Smooth muscle cell (in vitro differentiated cells): Measurements from ENCODE around the gene POGLUT2. TPM values are rescaled to one million over a fixed set of nuclear protein-coding genes. Genes with fewer than 3 reads are reported as not detected.
A peak's percentile ranks its signal among the peaks of the same experiment; 100 is the strongest.

ENCODE experiments used
- DNase-seq: peaks from one replicate; lab custom pipeline; 2025; ENCODE audit not compliant: unreplicated experiment; lab: John Stamatoyannopoulos, UW
- H2AFZ ChIP-seq: fragments of 200-600 bp; sonication (generic); 2 replicates; pipeline ENCODE4 v1.6.0; 2016; ENCODE audit warnings: antibody characterized with exemption, low read depth, mild to moderate bottlenecking
- H3F3A ChIP-seq: fragments of 200-600 bp; sonication (generic); 2 replicates; pipeline ENCODE4 v1.6.0; 2017; ENCODE audit warnings: antibody characterized with exemption, low read depth
- H3K27ac ChIP-seq: fragments of 200-600 bp; sonication (generic); 2 replicates; pipeline ENCODE4 v1.5.1; 2016; ENCODE audit warnings: low read depth, mild to moderate bottlenecking
- H3K27me3 ChIP-seq: fragments of 200-600 bp; sonication (generic); 2 replicates; pipeline ENCODE4 v1.6.1; 2016; ENCODE audit warnings: low read depth, mild to moderate bottlenecking
- H3K36me3 ChIP-seq: fragments of 200-600 bp; sonication (generic); 2 replicates; pipeline ENCODE4 v1.5.1; 2016; ENCODE audit warnings: low read depth
- H3K4me1 ChIP-seq: fragments of 200-600 bp; sonication (generic); 2 replicates; pipeline ENCODE4 v1.5.1; 2016; ENCODE audit warnings: low read depth
- H3K4me2 ChIP-seq: fragments of 200-600 bp; sonication (generic); 2 replicates; pipeline ENCODE4 v1.6.0; 2016; ENCODE audit warnings: mild to moderate bottlenecking
- H3K4me3 ChIP-seq: fragments of 200-600 bp; sonication (generic); 2 replicates; pipeline ENCODE4 v1.5.1; 2016; ENCODE audit warnings: mild to moderate bottlenecking
- H3K79me2 ChIP-seq: fragments of 200-600 bp; sonication (generic); 2 replicates; pipeline ENCODE4 v1.6.0; 2016; ENCODE audit warnings: low read depth, mild to moderate bottlenecking
- H3K9ac ChIP-seq: fragments of 200-600 bp; sonication (generic); 2 replicates; pipeline ENCODE4 v1.6.0; 2016; ENCODE audit warnings: low read depth
- H3K9me3 ChIP-seq: fragments of 200-600 bp; sonication (generic); replicated peaks from 2 replicates; pipeline ENCODE4 v1.5.1; 2016; ENCODE audit warnings: low read depth
- H4K20me1 ChIP-seq: fragments of 200-600 bp; sonication (generic); 2 replicates; pipeline ENCODE4 v1.6.0; 2016; ENCODE audit warnings: low read depth
- CTCF ChIP-seq: fragments of 200-600 bp; sonication (generic); IDR thresholded peaks from 2 replicates; pipeline ENCODE4 v1.5.1; 2017; ENCODE audit warnings: borderline replicate concordance, mild to moderate bottlenecking, antibody characterized with exemption; ENCODE audit not compliant: insufficient read depth, poor library complexity, severe bottlenecking
- WGBS: methylation state at CpG from one replicate; pipeline ENCODE4 v1.1.7; 2016; ENCODE audit warnings: low lambda C conversion rate; 5-methylcytosine and 5-hydroxymethylcytosine counted together
- polyA plus RNA-seq: library from polyadenylated mRNA; unstranded; fragments of >200 nt; fragmentation: Nextera tagmentation; extraction: Ambion mirVana; gene quantifications from 2 replicates; pipeline ENCODE4 v1.2.1, GENCODE V29; 2016
- total RNA-seq: library from RNA; depleted of rRNA; stranded (reverse); fragments of >200 nt; gene quantifications from 2 replicates; pipeline ENCODE4 v1.2.3, GENCODE V29; 2014

POGLUT2 gene
- total and polyA plus RNA-seq, 2 experiments from 2014 or later, result 34.5 to 41.7 TPM

GRCh38 chr13:102812611-102813287 is 14.0 kb upstream of the POGLUT2 start:
- H3K9me3 ChIP-seq, result peaks cover 3% of the 10 kb centered on the region
- no peaks in the 10 kb centered on the region for H3K27me3 ChIP-seq
- no peak overlapping the region for H3K4me3 ChIP-seq
- no peaks in the 10 kb centered on the region for H3K4me1 ChIP-seq
- TF ChIP-seq CTCF, result no peak
- DNase-seq, result no peak
- H3K79me2 ChIP-seq, result peaks cover 39% of the 10 kb centered on the region
- no peak overlapping the region for H2AFZ ChIP-seq
- H4K20me1 ChIP-seq, result peaks cover 3% of the 10 kb centered on the region
- no peaks in the 10 kb centered on the region for H3F3A ChIP-seq
- H3K4me2 ChIP-seq, result no peak overlapping the region
- peak overlapping the region; percentile 10 for H3K27ac ChIP-seq
- no peak overlapping the region for H3K9ac ChIP-seq
- H3K36me3 ChIP-seq, result peaks cover 12% of the 10 kb centered on the region

GRCh38 chr13:102807699-102808098 is 8.9 kb upstream of the POGLUT2 start:
- peaks cover 3% of the 10 kb centered on the region for H3K9me3 ChIP-seq
- H3K27me3 ChIP-seq, result no peaks in the 10 kb centered on the region
- no peak for TF ChIP-seq CTCF
- H3F3A ChIP-seq, result no peaks in the 10 kb centered on the region
- no peak overlapping the region for H2AFZ ChIP-seq
- H3K9ac ChIP-seq, result no peak overlapping the region
- no peak for DNase-seq
- 92% methylated on average over 3 of the region's 3 CpGs for WGBS
- no peak overlapping the region for H3K4me2 ChIP-seq
- no peaks in the 10 kb centered on the region for H3K4me1 ChIP-seq
- H3K4me3 ChIP-seq, result no peak overlapping the region
- H4K20me1 ChIP-seq, result no peaks in the 10 kb centered on the region
- peaks cover 12% of the 10 kb centered on the region for H3K36me3 ChIP-seq
- H3K27ac ChIP-seq, result no peak overlapping the region
- peaks cover 63% of the 10 kb centered on the region for H3K79me2 ChIP-seq

- no peak overlapping the region for H3K9ac ChIP-seq
- H4K20me1 ChIP-seq, result peaks cover 3% of the 10 kb centered on the region
- H3K4me2 ChIP-seq, result no peak overlapping the region
- no peaks in the 10 kb centered on the region for H3K27me3 ChIP-seq
- H3K36me3 ChIP-seq, result peaks cover 5% of the 10 kb centered on the region
- WGBS, result 98% methylated on average over 3 of the region's 3 CpGs
- DNase-seq, result no peak
- no peak overlapping the region for H3K27ac ChIP-seq
- no peak overlapping the region for H2AFZ ChIP-seq
- no peak overlapping the region for H3K4me3 ChIP-seq
- peaks cover 59% of the 10 kb centered on the region for H3K79me2 ChIP-seq
- no peaks in the 10 kb centered on the region for H3K4me1 ChIP-seq
- no peaks in the 10 kb centered on the region for H3K9me3 ChIP-seq
- H3F3A ChIP-seq, result no peaks in the 10 kb centered on the region
- TF ChIP-seq CTCF, result no peak
Measured at GRCh38 chr13:102805680-102806079, 6.9 kb upstream of the POGLUT2 start.
